GM21526 (cell line): ENCODE data around the gene CENPP.

Source experiments
- ATAC-seq: cut with Tn5 transposase; IDR thresholded peaks from one replicate; pipeline ENCODE4 v1.9.1; 2021; ENCODE audit warnings: moderate library complexity; ENCODE audit not compliant: unreplicated experiment, low FRiP score

The CENPP gene

GRCh38 chr9:92325269-92325990 lies at the start of gene CENPP, which contains the start of gene NOL8:
Gene CENPP, plus strand, starts transcription at chr9:92325953.
Gene NOL8, minus strand, starts transcription at chr9:92325350. Its CDS starts 1,189 bp downstream, at chr9:92324161.
- peak; percentile 89 for ATAC-seq

- ATAC-seq = no peak
Measured at GRCh38 chr9:92276331-92277032, 49.3 kb upstream of the CENPP start.

GRCh38 chr9:92278110-92278509 lies 47.6 kb upstream of the CENPP start:
- ATAC-seq = no peak

GRCh38 chr9:92279302-92279701 lies 46.5 kb upstream of the CENPP start:
- ATAC-seq = no peak

- no peak for ATAC-seq
Measured at GRCh38 chr9:92289708-92290390, 35.9 kb upstream of the CENPP start.

GRCh38 chr9:92290785-92291429 lies 34.8 kb upstream of the CENPP start:
- no peak for ATAC-seq

GRCh38 chr9:92291577-92291976 lies 34.2 kb upstream of the CENPP start:
- no peak for ATAC-seq

GRCh38 chr9:92292338-92293074 lies 33.2 kb upstream of the CENPP start:
- no peak for ATAC-seq

GRCh38 chr9:92293075-92293354 lies 32.7 kb upstream of the CENPP start:
- no peak for ATAC-seq

GRCh38 chr9:92293452-92294296 lies 32.1 kb upstream of the CENPP start, which contains the start of gene IARS1:
Gene IARS1, minus strand, starts transcription at chr9:92293697. Its CDS starts 4,278 bp downstream, at chr9:92289419.
- ATAC-seq = peak; percentile 92

- no peak for ATAC-seq
Measured at GRCh38 chr9:92294297-92294676, 31.5 kb upstream of the CENPP start.

GRCh38 chr9:92295240-92295790 lies 30.4 kb upstream of the CENPP start:
- ATAC-seq = no peak

GRCh38 chr9:92295827-92296258 lies 29.9 kb upstream of the CENPP start:
- ATAC-seq = no peak

GRCh38 chr9:92297611-92298010 lies 28.1 kb upstream of the CENPP start:
- no peak for ATAC-seq

- no peak for ATAC-seq
Measured at GRCh38 chr9:92298036-92298435, 27.7 kb upstream of the CENPP start.

- no peak for ATAC-seq
Measured at GRCh38 chr9:92299116-92299515, 26.6 kb upstream of the CENPP start.

- ATAC-seq = no peak
Measured at GRCh38 chr9:92300936-92301335, 24.8 kb upstream of the CENPP start.

GRCh38 chr9:92308893-92309292 lies 16.9 kb upstream of the CENPP start:
- no peak for ATAC-seq

- no peak for ATAC-seq
Measured at GRCh38 chr9:92310562-92310961, 15.2 kb upstream of the CENPP start.
